HepG2 (cell line): ENCODE results near the gene CDV3. TPM values are rescaled to one million over a fixed set of nuclear protein-coding genes. Genes with fewer than 3 reads are reported as not detected.

Experiments used
- ATAC-seq: fragments of 200-7000 bp; cut with Tn5 transposase; 3 replicates; pipeline ENCODE4 v1.9.1; 2020; ENCODE audit warnings: mild to moderate bottlenecking, moderate library complexity
- BruUV-seq: library from RNA; stranded (reverse); fragments of 400-500 nt; replicated peaks from 2 replicates; lab custom pipeline; 2021; lab: Mats Ljungman, UMichigan
- CTCF ChIA-PET: fragments of 300-600 bp; formaldehyde crosslinking; extraction: SDS; loops from one replicate; lab custom pipeline; 2021; ENCODE audit warnings: low total read pairs, inconsistent platforms, low intra/inter-chr PET ratio; lab: Yijun Ruan, JAX
- POLR2A ChIA-PET: fragments of 350-600 bp; sonication (Branson Sonifier 250); formaldehyde crosslinking; loops from one replicate; lab custom pipeline; 2020; ENCODE audit warnings: antibody characterized with exemption, inconsistent platforms; lab: Yijun Ruan, JAX
- DNase-seq: peaks from one replicate; pipeline ENCODE4 v3.0.0-alpha.2; 2015; ENCODE audit warnings: low spot score
- FAIRE-seq: peaks from 3 replicates; lab custom pipeline; 2011; peaks lifted over from hg19 to GRCh38; lab: Jason Lieb, UNC
- H2AFZ ChIP-seq: one replicate; pipeline ENCODE4 v1.6.1; 2011; ENCODE audit warnings: low read length, inconsistent platforms
- H3K27ac ChIP-seq: fragments of 300-600 bp; 3 replicates; pipeline ENCODE4 v1.8.0; 2011; ENCODE audit warnings: mixed run types, mild to moderate bottlenecking, mixed read lengths, low read length, inconsistent platforms; ENCODE audit not compliant: insufficient read depth; ENCODE audit errors: extremely low read length
- H3K27me3 ChIP-seq, 2 experiments: fragments of 200-600 bp in 1 of 2; 2 replicates in 1 of 2; 3 replicates in 1 of 2; pipeline versions ENCODE4 v1.6.0 to v1.8.0; 2011; ENCODE audit warnings: low read length in 2 of 2, mild to moderate bottlenecking in 2 of 2, moderate library complexity in 2 of 2, inconsistent platforms in 1 of 2; ENCODE audit not compliant: insufficient read depth in 2 of 2, control insufficient read depth in 1 of 2
- H3K36me3 ChIP-seq, 2 experiments: fragments of 200-600 bp in 1 of 2; replicated peaks in 1 of 2; 2 replicates in 1 of 2; 3 replicates in 1 of 2; pipeline versions ENCODE4 v1.5.1 to v1.8.0; 2011; ENCODE audit warnings: low read length in 2 of 2, inconsistent platforms in 1 of 2; ENCODE audit not compliant: insufficient read depth in 2 of 2, control insufficient read depth in 1 of 2
- H3K4me1 ChIP-seq: 2 replicates; pipeline ENCODE4 v1.5.1; 2012; ENCODE audit warnings: low read length, inconsistent platforms; ENCODE audit not compliant: insufficient read depth
- H3K4me2 ChIP-seq: 2 replicates; pipeline ENCODE4 v1.6.0; 2011; ENCODE audit warnings: low read depth, low read length, inconsistent platforms
- H3K4me3 ChIP-seq, 3 experiments: fragments of 200-600 bp in 1 of 3; sonication (generic), shearing (Covaris generic) in 1 of 3; replicated peaks in 1 of 3; 2 replicates each; pipeline ENCODE4 v1.5.1; 2011 to 2016; ENCODE audit warnings: low read length in 3 of 3, inconsistent platforms in 2 of 3, low read depth in 2 of 3, mild to moderate bottlenecking in 2 of 3, control low read depth in 1 of 3, mixed read lengths in 1 of 3; ENCODE audit not compliant: insufficient read depth in 1 of 3
- H3K79me2 ChIP-seq: one replicate; pipeline ENCODE4 v1.6.1; 2011; ENCODE audit warnings: low read length, inconsistent platforms; ENCODE audit not compliant: insufficient read depth
- H3K9ac ChIP-seq: 2 replicates; pipeline ENCODE4 v1.6.0; 2011; ENCODE audit warnings: mild to moderate bottlenecking, low read depth, low read length, inconsistent platforms; ENCODE audit not compliant: insufficient read depth
- H3K9me3 ChIP-seq: 2 replicates; pipeline ENCODE4 v1.5.1; 2012; ENCODE audit warnings: mild to moderate bottlenecking, low read length
- H4K20me1 ChIP-seq: 2 replicates; pipeline ENCODE4 v1.6.0; 2011; ENCODE audit warnings: inconsistent platforms, mild to moderate bottlenecking, low read length, moderate library complexity; ENCODE audit not compliant: insufficient read depth
- CREBL2 ChIP-seq: sonication (generic); formaldehyde crosslinking; IDR thresholded peaks from 2 replicates; pipeline ENCODE4 v1.8.1; 2023; ENCODE audit warnings: missing genetic modification reagents, mild to moderate bottlenecking, borderline replicate concordance
- EZH2 ChIP-seq: conservative IDR thresholded peaks from 2 replicates; pipeline ENCODE4 v1.6.1; 2012; ENCODE audit warnings: mild to moderate bottlenecking, low read depth, low read length, moderate library complexity
- HNRNPUL1 ChIP-seq: fragments of 200-400 bp; formaldehyde crosslinking; IDR thresholded peaks from 2 replicates; pipeline ENCODE4 v1.6.1; 2017; ENCODE audit warnings: low read depth, mild to moderate bottlenecking, low read length, moderate library complexity
- ISL2 ChIP-seq: sonication (generic); formaldehyde crosslinking; IDR thresholded peaks from 2 replicates; pipeline ENCODE4 v1.5.0; 2020; ENCODE audit warnings: missing genetic modification reagents
- MAFG ChIP-seq: sonication (generic); formaldehyde crosslinking; IDR thresholded peaks from 2 replicates; pipeline ENCODE4 v1.5.1; 2020; ENCODE audit warnings: mild to moderate bottlenecking, missing genetic modification reagents
- NCOA5 ChIP-seq: sonication (generic); formaldehyde crosslinking; IDR thresholded peaks from 2 replicates; pipeline ENCODE4 v1.4.0; 2020; ENCODE audit warnings: missing genetic modification reagents
- ZFYVE20 ChIP-seq: sonication (generic); formaldehyde crosslinking; IDR thresholded peaks from 2 replicates; pipeline ENCODE4 v1.8.0; 2023; ENCODE audit warnings: low read depth, mild to moderate bottlenecking, moderate library complexity, missing genetic modification reagents, borderline replicate concordance
- ZNF17 ChIP-seq: sonication (generic); formaldehyde crosslinking; IDR thresholded peaks from 2 replicates; pipeline ENCODE4 v1.5.0; 2020; ENCODE audit warnings: mild to moderate bottlenecking, missing genetic modification reagents
- WGBS: methylation state at CpG from one replicate; pipeline ENCODE4 v1.1.6; 2017; ENCODE audit warnings: low lambda C conversion rate; 5-methylcytosine and 5-hydroxymethylcytosine counted together
- in situ Hi-C: cut with HindIII; loops from 2 replicates; pipeline ENCODE4 v1.10.0; 2017; ENCODE audit warnings: low pct_unique_long_range_greater_than_20kb; ENCODE audit not compliant: extremely low pct_ligation_motif_present
- intact Hi-C: fragments of 100-400 bp; cut with micrococcal nuclease; formaldehyde crosslinking; loops from one replicate; pipeline ENCODE4 v1.10.0; 2022; ENCODE audit not compliant: unreplicated experiment
- polyA plus RNA-seq, 8 experiments: library from polyadenylated mRNA; depleted of rRNA in 3 of 8; stranded (reverse) in 7 of 8; unstranded in 1 of 8; fragments of >200 nt; fragmentation: Illumina TruSeq in 4 of 8; extraction: Trizol in 4 of 8; gene quantifications; 2 replicates each; pipeline versions ENCODE4 v1.2.1 to v1.2.3, GENCODE V29; 2011 to 2016; ENCODE audit warnings: low read depth in 4 of 8, missing spikeins in 1 of 8, mixed read lengths in 1 of 8; ENCODE audit not compliant: insufficient read depth in 1 of 8
- total RNA-seq, 5 experiments: library from RNA; depleted of rRNA; stranded (reverse); fragments of >200 nt; fragmentation: Illumina TruSeq; extraction: Trizol; gene quantifications; 2 replicates each; pipeline ENCODE4 v1.2.3, GENCODE V29; 2016; ENCODE audit warnings: low read depth in 1 of 5
- TF ChIP-seq, protein P1 (sequence below): IDR thresholded peaks from 2 replicates; pipeline ENCODE4 v1.6.1; 2016; ENCODE audit warnings: missing compliant biosample characterization, missing genetic modification reagents, borderline replicate concordance
- TF ChIP-seq, protein P2 (sequence below): sonication (generic); formaldehyde crosslinking; IDR thresholded peaks from 2 replicates; pipeline ENCODE4 v1.9.0; 2022; ENCODE audit warnings: missing genetic modification reagents, mild to moderate bottlenecking, borderline replicate concordance
- TF ChIP-seq, protein P3 (sequence below): sonication (generic); formaldehyde crosslinking; IDR thresholded peaks from 2 replicates; pipeline ENCODE4 v1.4.0; 2020; ENCODE audit warnings: missing genetic modification reagents
- TF ChIP-seq, protein P4 (sequence below): sonication (generic); formaldehyde crosslinking; IDR thresholded peaks from 2 replicates; pipeline ENCODE4 v1.5.1; 2020; ENCODE audit warnings: missing genetic modification reagents, mild to moderate bottlenecking, borderline replicate concordance

The CDV3 gene
- total and polyA plus RNA-seq, 2 of the 13 experiments (the other 11 are each of a cell fraction or from before 2014, with no cell fraction given) = 46.6 to 145 TPM

- TF ChIP-seq ISL2 (no peak), NCOA5 (CRISPR knock-in tag) (no peak)
- H3K4me2 ChIP-seq = no peak overlapping the region
- no peak for ATAC-seq
- peaks cover 17% of the 10 kb centered on the region for H3K4me1 ChIP-seq
- H3K27me3 ChIP-seq = no peaks in the 10 kb centered on the region
- in situ Hi-C loops (no loop called here), intact Hi-C loops (no loop called here)
- no peaks in the 10 kb centered on the region for H3K79me2 ChIP-seq
- no peak overlapping the region for H2AFZ ChIP-seq
- ChIA-PET POLR2A (no interaction called here), CTCF (no interaction called here)
- H3K4me3 ChIP-seq = no peak overlapping the region
- DNase-seq = no peak
- no peaks in the 10 kb centered on the region for H4K20me1 ChIP-seq
- H3K36me3 ChIP-seq = peaks cover 1 to 34% of the 10 kb centered on the region in 2 experiments
- no peak for FAIRE-seq
- WGBS = 90% methylated on average over 2 of the region's 2 CpGs
- no peaks in the 10 kb centered on the region for H3K9me3 ChIP-seq
- H3K9ac ChIP-seq = no peak overlapping the region
- BruUV-seq = no TSS peak
- H3K27ac ChIP-seq = no peak overlapping the region
Measured at GRCh38 chr3:133608388-133608787, 34.9 kb downstream of the CDV3 start.

GRCh38 chr3:133610031-133610430 is 36.5 kb downstream of the CDV3 start:
- CTCF ChIA-PET = no interaction called here
- intact Hi-C loops (no loop called here), in situ Hi-C loops (no loop called here)
- no peak for ATAC-seq
- H3K79me2 ChIP-seq = no peaks in the 10 kb centered on the region
- peaks cover 1 to 34% of the 10 kb centered on the region in 2 experiments for H3K36me3 ChIP-seq
- no peak overlapping the region for H3K9ac ChIP-seq
- H3K4me2 ChIP-seq = no peak overlapping the region
- H3K4me3 ChIP-seq = no peak overlapping the region
- H3K27me3 ChIP-seq = no peaks in the 10 kb centered on the region
- no peaks in the 10 kb centered on the region for H3K9me3 ChIP-seq
- no TSS peak for BruUV-seq
- no peak overlapping the region for H3K27ac ChIP-seq
- FAIRE-seq = no peak
- H3K4me1 ChIP-seq = peaks cover 17% of the 10 kb centered on the region
- no peaks in the 10 kb centered on the region for H4K20me1 ChIP-seq
- no peak overlapping the region for H2AFZ ChIP-seq
- POLR2A ChIA-PET = no interaction called here
- no peak for DNase-seq
- TF ChIP-seq, protein P1, sequence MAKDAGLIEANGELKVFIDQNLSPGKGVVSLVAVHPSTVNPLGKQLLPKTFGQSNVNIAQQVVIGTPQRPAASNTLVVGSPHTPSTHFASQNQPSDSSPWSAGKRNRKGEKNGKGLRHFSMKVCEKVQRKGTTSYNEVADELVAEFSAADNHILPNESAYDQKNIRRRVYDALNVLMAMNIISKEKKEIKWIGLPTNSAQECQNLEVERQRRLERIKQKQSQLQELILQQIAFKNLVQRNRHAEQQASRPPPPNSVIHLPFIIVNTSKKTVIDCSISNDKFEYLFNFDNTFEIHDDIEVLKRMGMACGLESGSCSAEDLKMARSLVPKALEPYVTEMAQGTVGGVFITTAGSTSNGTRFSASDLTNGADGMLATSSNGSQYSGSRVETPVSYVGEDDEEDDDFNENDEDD (CRISPR knock-in tag) = no peak
- TF ChIP-seq ZNF17 (CRISPR knock-in tag) = no peak
- no peak for TF ChIP-seq CREBL2 (CRISPR knock-in tag)
- no peak for TF ChIP-seq MAFG (CRISPR knock-in tag)
- TF ChIP-seq ZFYVE20 (CRISPR knock-in tag) = no peak
- TF ChIP-seq EZH2 = no peak
- TF ChIP-seq, protein P2, sequence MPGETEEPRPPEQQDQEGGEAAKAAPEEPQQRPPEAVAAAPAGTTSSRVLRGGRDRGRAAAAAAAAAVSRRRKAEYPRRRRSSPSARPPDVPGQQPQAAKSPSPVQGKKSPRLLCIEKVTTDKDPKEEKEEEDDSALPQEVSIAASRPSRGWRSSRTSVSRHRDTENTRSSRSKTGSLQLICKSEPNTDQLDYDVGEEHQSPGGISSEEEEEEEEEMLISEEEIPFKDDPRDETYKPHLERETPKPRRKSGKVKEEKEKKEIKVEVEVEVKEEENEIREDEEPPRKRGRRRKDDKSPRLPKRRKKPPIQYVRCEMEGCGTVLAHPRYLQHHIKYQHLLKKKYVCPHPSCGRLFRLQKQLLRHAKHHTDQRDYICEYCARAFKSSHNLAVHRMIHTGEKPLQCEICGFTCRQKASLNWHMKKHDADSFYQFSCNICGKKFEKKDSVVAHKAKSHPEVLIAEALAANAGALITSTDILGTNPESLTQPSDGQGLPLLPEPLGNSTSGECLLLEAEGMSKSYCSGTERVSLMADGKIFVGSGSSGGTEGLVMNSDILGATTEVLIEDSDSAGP (CRISPR knock-in tag) = no peak
- no peak for TF ChIP-seq HNRNPUL1
- TF ChIP-seq, protein P3, sequence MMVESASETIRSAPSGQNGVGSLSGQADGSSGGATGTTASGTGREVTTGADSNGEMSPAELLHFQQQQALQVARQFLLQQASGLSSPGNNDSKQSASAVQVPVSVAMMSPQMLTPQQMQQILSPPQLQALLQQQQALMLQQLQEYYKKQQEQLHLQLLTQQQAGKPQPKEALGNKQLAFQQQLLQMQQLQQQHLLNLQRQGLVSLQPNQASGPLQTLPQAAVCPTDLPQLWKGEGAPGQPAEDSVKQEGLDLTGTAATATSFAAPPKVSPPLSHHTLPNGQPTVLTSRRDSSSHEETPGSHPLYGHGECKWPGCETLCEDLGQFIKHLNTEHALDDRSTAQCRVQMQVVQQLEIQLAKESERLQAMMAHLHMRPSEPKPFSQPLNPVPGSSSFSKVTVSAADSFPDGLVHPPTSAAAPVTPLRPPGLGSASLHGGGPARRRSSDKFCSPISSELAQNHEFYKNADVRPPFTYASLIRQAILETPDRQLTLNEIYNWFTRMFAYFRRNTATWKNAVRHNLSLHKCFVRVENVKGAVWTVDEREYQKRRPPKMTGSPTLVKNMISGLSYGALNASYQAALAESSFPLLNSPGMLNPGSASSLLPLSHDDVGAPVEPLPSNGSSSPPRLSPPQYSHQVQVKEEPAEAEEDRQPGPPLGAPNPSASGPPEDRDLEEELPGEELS (CRISPR knock-in tag) = no peak
- TF ChIP-seq, protein P4, sequence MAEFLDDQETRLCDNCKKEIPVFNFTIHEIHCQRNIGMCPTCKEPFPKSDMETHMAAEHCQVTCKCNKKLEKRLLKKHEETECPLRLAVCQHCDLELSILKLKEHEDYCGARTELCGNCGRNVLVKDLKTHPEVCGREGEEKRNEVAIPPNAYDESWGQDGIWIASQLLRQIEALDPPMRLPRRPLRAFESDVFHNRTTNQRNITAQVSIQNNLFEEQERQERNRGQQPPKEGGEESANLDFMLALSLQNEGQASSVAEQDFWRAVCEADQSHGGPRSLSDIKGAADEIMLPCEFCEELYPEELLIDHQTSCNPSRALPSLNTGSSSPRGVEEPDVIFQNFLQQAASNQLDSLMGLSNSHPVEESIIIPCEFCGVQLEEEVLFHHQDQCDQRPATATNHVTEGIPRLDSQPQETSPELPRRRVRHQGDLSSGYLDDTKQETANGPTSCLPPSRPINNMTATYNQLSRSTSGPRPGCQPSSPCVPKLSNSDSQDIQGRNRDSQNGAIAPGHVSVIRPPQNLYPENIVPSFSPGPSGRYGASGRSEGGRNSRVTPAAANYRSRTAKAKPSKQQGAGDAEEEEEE (CRISPR knock-in tag) = no peak
- TF ChIP-seq, all 625 proteins: peak for 0
